Raji (cell line): ENCODE measurements around the gene CHM.

Source experiments
- POLR2A ChIP-seq: IDR thresholded peaks from 2 replicates; pipeline ENCODE4 v1.6.1; 2011; ENCODE audit warnings: low read depth, low read length, control low read depth; ENCODE audit not compliant: insufficient read depth

Gene CHM

GRCh38 chrX:86013792-86014191 is 33.6 kb downstream of the CHM start:
- TF ChIP-seq POLR2A, result no peak

DNA sequence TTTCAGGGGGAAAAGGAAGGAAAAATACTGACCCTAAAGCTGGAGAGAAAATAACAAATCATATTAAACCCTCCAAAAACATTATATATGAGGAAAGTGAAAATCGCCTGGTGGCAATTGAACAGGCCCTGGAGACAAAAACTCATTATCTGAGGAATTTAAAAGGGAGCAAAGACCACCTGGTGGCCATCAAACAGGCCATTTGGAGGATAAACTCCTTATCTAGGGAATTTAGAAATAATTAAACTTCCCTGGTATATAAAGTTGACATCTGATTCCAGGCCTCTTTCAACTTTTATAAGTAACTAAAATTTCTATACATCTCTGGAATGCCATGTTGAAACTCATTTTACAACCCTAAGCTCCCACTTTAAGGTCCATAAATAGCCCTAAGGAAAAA is 35.2 kb downstream of the CHM start:
- no peak for TF ChIP-seq POLR2A

GRCh38 chrX:86002076-86002896 is 45.1 kb downstream of the CHM start:
- no peak for TF ChIP-seq POLR2A

DNA sequence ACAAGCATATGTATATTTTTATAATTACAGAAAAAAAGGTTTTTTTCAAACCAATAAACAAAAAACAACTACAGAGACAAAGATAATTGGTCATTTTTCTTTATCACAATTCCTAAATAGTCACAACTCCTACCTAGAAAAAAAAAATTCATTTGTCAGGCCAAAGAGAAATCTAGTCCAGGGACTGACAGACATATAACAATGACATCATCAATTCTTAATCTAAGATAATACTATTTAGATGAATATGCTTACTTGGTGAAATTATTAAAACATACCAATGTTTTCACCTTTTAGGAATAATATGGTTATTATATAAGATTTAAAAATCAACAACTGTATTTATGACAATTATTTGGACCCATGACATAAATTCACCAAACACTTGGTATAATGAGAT is 48.4 kb downstream of the CHM start:
- TF ChIP-seq POLR2A, result no peak

DNA sequence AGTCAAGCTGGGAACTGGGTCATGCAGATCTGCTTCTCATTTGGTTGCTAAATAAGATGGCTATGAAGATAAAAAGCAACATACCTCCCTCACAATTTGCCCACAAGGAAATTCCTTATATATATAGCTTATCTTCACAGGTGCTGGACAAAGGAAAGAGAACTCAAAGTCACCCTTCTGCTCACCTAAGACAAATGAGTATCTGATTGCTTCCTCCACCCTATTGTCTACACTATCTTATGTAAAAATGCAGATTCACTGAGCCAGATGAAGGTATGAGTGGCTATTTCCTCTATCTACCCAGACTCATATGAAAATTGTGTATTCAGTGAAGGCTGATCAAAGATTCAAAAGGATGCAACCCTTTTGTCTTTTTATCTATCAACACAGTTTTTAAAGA is 50.8 kb downstream of the CHM start:
- TF ChIP-seq POLR2A, result no peak

DNA sequence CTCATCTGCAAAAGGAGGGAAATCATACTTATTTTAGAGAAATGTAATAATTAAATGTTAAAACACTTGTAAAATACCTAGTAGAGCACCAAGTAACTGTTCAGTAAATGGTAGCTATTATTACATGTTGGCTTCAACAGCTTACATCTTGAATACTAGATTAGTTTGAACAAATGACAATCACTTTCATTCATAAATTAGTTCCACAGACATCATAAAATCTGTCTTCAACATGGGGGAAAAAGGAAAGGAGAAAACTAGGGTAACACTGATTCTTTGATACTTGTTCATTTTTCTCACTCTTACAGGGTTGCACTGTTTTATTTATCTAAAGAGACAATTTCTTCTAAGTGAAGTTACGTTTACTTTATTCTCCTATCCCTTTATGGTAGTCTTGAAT is 51.7 kb downstream of the CHM start:
- TF ChIP-seq POLR2A, result no peak

- no peak for TF ChIP-seq POLR2A
Measured at GRCh38 chrX:85994797-85995196, 52.6 kb downstream of the CHM start.

DNA sequence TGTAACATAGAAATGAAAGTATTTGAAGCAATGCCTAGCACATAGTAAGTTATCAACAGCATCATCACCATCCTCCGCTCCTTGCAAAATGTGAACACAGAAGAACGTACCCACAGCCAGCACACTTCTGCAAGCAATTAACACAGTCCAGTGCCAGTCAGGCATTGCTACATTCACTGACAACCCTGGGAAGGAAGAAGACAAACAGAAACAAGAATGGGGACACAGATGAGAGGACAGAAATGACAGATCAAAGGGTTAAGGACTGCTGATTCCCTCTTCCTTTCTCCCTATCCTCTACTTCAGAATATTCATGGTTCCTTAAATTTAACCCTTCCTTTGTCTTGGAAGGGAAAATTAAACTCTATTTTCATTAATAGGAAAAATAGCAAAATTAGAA is 53.1 kb downstream of the CHM start:
- no peak for TF ChIP-seq POLR2A

GRCh38 chrX:85993539-85994197 is 53.7 kb downstream of the CHM start:
- TF ChIP-seq POLR2A, result no peak

- TF ChIP-seq POLR2A, result no peak
Measured at GRCh38 chrX:85992811-85993229, 54.5 kb downstream of the CHM start.

- no peak for TF ChIP-seq POLR2A
Measured at GRCh38 chrX:85988353-85988752, 59.0 kb downstream of the CHM start.

DNA sequence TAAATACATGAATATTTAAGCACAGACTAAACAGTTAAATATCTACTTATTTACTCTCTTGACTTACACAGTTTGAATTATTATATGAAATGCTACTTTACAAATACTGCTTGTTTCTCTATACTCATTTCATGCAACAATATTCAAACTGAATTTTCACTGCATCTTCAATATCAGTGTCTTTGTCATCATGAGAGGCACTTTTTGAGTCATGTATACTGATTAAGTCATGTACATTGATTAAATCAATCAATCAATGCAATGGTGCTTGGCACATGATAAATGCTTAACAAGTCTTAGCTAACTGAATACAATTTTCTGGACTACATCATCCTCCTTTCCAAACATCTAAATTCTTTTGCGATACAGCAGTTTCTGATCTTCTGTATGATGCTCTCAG is 67.1 kb downstream of the CHM start:
- TF ChIP-seq POLR2A, result no peak

- no peak for TF ChIP-seq POLR2A
Measured at GRCh38 chrX:85977218-85977617, 70.1 kb downstream of the CHM start.

DNA sequence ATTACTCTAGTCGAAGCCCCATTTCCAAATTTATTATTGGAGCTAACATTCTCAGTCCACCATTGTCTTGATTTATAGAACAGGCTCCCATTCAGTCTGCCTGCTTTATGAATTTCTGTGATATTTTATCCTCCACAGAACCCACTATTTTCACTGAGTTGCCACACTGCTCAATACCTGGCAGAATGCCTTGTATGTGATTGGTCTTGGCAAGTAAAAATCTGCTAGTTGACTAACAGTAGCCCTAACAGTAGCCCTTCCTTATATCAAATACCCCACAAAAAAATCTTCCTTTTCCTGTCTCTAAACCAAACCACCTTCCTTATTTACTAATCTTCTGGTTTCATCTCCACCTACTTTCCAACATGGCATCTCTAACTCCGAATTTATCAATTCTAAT is 82.6 kb downstream of the CHM start:
- TF ChIP-seq POLR2A, result no peak

GRCh38 chrX:85963736-85964135 is 83.6 kb downstream of the CHM start:
- no peak for TF ChIP-seq POLR2A

- TF ChIP-seq POLR2A, result no peak
Measured at GRCh38 chrX:85955510-85955909, 91.8 kb downstream of the CHM start.
